Uterus (tissue), 2 donors: Measurements from ENCODE around the gene TMEM94.

Experiments
- POLR2A ChIP-seq, 2 donors: fragments of 450-650 bp; IDR thresholded peaks; one replicate each; pipeline ENCODE4 v1.6.1; 2016; ENCODE audit warnings: antibody characterized with exemption in 2 of 2, mild to moderate bottlenecking in 1 of 2, moderate library complexity in 1 of 2
- TF ChIP-seq, protein P1 (sequence below), 4 experiments: fragments of 200-600 bp in 2 of 4; fragments of 450-650 bp in 2 of 4; sonication (generic) in 2 of 4; IDR thresholded peaks; one replicate each; pipeline ENCODE4 v1.5.1; 2016 to 2019; ENCODE audit warnings: antibody characterized with exemption in 4 of 4, mild to moderate bottlenecking in 2 of 4, moderate library complexity in 1 of 4

DNA sequence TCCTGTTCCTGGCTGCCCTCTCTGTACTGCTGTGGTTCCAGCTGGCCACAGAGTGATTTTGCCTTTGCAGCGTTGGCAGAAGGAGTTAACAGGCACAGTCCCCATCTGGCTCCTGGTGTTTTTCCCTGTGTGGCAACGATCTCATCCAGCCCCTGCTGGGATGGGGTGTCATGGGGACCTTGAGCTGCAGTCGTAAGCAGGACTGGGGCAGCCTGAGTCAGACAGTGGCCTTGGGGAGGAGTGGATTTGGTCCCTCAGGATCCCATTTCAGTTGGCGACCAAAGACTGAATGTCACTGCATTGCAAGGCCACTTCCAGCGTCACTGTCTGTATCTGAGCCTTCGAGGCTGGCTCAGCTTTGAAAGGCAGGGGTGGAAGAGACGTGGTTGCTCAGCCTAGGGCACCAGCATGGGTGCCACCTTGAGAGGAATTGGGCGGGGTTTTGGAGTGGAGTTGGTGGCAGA, 11.9 kb downstream of the TMEM94 start:
- TF ChIP-seq POLR2A (IDR thresholded peaks at IDR 0.05), result no peak
- TF ChIP-seq, protein P1, sequence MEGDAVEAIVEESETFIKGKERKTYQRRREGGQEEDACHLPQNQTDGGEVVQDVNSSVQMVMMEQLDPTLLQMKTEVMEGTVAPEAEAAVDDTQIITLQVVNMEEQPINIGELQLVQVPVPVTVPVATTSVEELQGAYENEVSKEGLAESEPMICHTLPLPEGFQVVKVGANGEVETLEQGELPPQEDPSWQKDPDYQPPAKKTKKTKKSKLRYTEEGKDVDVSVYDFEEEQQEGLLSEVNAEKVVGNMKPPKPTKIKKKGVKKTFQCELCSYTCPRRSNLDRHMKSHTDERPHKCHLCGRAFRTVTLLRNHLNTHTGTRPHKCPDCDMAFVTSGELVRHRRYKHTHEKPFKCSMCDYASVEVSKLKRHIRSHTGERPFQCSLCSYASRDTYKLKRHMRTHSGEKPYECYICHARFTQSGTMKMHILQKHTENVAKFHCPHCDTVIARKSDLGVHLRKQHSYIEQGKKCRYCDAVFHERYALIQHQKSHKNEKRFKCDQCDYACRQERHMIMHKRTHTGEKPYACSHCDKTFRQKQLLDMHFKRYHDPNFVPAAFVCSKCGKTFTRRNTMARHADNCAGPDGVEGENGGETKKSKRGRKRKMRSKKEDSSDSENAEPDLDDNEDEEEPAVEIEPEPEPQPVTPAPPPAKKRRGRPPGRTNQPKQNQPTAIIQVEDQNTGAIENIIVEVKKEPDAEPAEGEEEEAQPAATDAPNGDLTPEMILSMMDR (IDR thresholded peaks at IDR 0.05), result no peak
